SK-MEL-5 (cell line): ENCODE results near the gene PDE9A. TPM values are rescaled to one million over a fixed set of nuclear protein-coding genes. Genes with fewer than 3 reads are reported as not detected.

Source experiments
- DNase-seq: peaks from one replicate; pipeline ENCODE4 v3.0.0-alpha.2; 2016; ENCODE audit warnings: low read depth, low spot score
- in situ Hi-C: cut with HindIII; loops from 2 replicates; pipeline ENCODE4 v1.10.0; 2016; ENCODE audit warnings: low sequenced_read_pairs, high pct_unique_total_duplicates, low pct_unique_long_range_greater_than_20kb
- total RNA-seq: library from RNA; depleted of rRNA; stranded (reverse); fragments of >200 nt; shearing (Covaris generic); gene quantifications from 2 replicates; pipeline ENCODE4 v1.2.3, GENCODE V29; 2014

Gene PDE9A
- total RNA-seq, 1 experiment from 2014 or later = 2.9 TPM

- in situ Hi-C loops = no loop called here
- DNase-seq = no peak
Measured at GRCh38 chr21:42636520-42637266, 16.7 kb upstream of the PDE9A start.

GRCh38 chr21:42637267-42638041 is 16.0 kb upstream of the PDE9A start:
- DNase-seq = no peak
- in situ Hi-C loops = no loop called here

GRCh38 chr21:42638266-42638863 is 15.1 kb upstream of the PDE9A start:
- no peak for DNase-seq
- in situ Hi-C loops = no loop called here

- DNase-seq = no peak
- in situ Hi-C loops = no loop called here
Measured at GRCh38 chr21:42639646-42640152, 13.7 kb upstream of the PDE9A start.

- no peak for DNase-seq
- in situ Hi-C loops = no loop called here
Measured at GRCh38 chr21:42640486-42640885, 12.9 kb upstream of the PDE9A start.

- in situ Hi-C loops = no loop called here
- DNase-seq = no peak
Measured at GRCh38 chr21:42641311-42642218, 11.9 kb upstream of the PDE9A start.

GRCh38 chr21:42642219-42642745 is 11.1 kb upstream of the PDE9A start:
- in situ Hi-C loops = no loop called here
- no peak for DNase-seq

- in situ Hi-C loops = no loop called here
- no peak for DNase-seq
Measured at GRCh38 chr21:42644223-42645208, 8.9 kb upstream of the PDE9A start.

GRCh38 chr21:42645211-42646075 is 8.0 kb upstream of the PDE9A start:
- no peak for DNase-seq
- in situ Hi-C loops = no loop called here

- in situ Hi-C loops = no loop called here
- no peak for DNase-seq
Measured at GRCh38 chr21:42646076-42646825, 7.2 kb upstream of the PDE9A start.

GRCh38 chr21:42646836-42647235 is 6.6 kb upstream of the PDE9A start:
- in situ Hi-C loops = no loop called here
- no peak for DNase-seq

- in situ Hi-C loops = no loop called here
- no peak for DNase-seq
Measured at GRCh38 chr21:42648606-42649005, 4.8 kb upstream of the PDE9A start.

GRCh38 chr21:42649122-42650032 is 4.0 kb upstream of the PDE9A start:
- in situ Hi-C loops = no loop called here
- no peak for DNase-seq

GRCh38 chr21:42650033-42650370 is 3.4 kb upstream of the PDE9A start:
- in situ Hi-C loops = no loop called here
- no peak for DNase-seq
